ENCODE results near the gene SELENOI. TPM values are rescaled to one million over a fixed set of nuclear protein-coding genes. Genes with fewer than 3 reads are reported as not detected.
"Not testable (repeated sequence)": the region's sequence is repeated elsewhere in the genome, so short reads cannot be mapped to it uniquely, and the experiment has no call there.

The SELENOI gene
- total RNA-seq, 2 donors from 2014 or later: 41.5 to 42.2 TPM

- DNase-seq: no peak
- Histone ChIP-seq H3K4me3 (no peak overlapping the region), H3K9me3 (no peaks in the 10 kb centered on the region), H3K9ac (ENCODE audit: low read depth in 2 of 2, low read length in 2 of 2) (no peak overlapping the region), H3K27ac (no peak overlapping the region), H3K36me3 (no peaks in the 10 kb centered on the region), H3K4me1 (no peaks in the 10 kb centered on the region), H3K27me3 (no peaks in the 10 kb centered on the region)
- intact Hi-C loops (cut with DNase I): no loop called here
- TF ChIP-seq, protein P1, sequence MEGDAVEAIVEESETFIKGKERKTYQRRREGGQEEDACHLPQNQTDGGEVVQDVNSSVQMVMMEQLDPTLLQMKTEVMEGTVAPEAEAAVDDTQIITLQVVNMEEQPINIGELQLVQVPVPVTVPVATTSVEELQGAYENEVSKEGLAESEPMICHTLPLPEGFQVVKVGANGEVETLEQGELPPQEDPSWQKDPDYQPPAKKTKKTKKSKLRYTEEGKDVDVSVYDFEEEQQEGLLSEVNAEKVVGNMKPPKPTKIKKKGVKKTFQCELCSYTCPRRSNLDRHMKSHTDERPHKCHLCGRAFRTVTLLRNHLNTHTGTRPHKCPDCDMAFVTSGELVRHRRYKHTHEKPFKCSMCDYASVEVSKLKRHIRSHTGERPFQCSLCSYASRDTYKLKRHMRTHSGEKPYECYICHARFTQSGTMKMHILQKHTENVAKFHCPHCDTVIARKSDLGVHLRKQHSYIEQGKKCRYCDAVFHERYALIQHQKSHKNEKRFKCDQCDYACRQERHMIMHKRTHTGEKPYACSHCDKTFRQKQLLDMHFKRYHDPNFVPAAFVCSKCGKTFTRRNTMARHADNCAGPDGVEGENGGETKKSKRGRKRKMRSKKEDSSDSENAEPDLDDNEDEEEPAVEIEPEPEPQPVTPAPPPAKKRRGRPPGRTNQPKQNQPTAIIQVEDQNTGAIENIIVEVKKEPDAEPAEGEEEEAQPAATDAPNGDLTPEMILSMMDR (IDR thresholded peaks at IDR 0.05): no peak
These were observed 6.9 kb downstream of the SELENOI start for GRCh38 chr2:26352892-26353291.

DNA sequence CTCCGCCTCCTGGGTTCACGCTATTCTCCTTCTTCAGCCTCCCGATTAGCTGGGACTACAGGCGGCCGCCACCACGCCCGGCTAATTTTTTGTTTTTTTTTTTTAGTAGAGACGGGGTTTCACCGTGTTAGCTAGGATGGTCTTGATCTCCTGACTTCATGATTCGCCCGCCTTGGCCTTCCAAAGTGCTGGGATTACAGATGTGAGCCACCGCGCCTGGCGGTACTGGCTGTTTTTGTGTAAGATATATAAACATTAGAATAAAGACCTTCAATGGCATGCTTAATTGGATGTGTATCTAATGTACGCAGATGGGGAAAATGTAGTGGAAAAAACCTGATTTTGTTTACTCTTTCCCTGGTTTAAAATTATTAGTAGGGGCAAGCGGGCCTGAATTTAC, 8.5 kb downstream of the SELENOI start:
- H3K9ac ChIP-seq (ENCODE audit: low read depth in 2 of 2, low read length in 2 of 2); H3K9me3 ChIP-seq; H3K27me3 ChIP-seq; intact Hi-C loops (cut with DNase I); H3K36me3 ChIP-seq; DNase-seq; H3K27ac ChIP-seq; H3K4me3 ChIP-seq; H3K4me1 ChIP-seq: not testable (repeated sequence)

GRCh38 chr2:26355038-26355995, 9.4 kb downstream of the SELENOI start:
- no peaks in the 10 kb centered on the region for H3K9me3 ChIP-seq
- no peaks in the 10 kb centered on the region for H3K4me1 ChIP-seq
- TF ChIP-seq, protein P1 (IDR thresholded peaks at IDR 0.05): no peak
- intact Hi-C loops (cut with DNase I): no loop called here
- no peak overlapping the region for H3K9ac ChIP-seq (ENCODE audit: low read depth in 2 of 2, low read length in 2 of 2)
- no peak for DNase-seq
- no peaks in the 10 kb centered on the region for H3K36me3 ChIP-seq
- H3K27me3 ChIP-seq: no peaks in the 10 kb centered on the region
- no peak overlapping the region for H3K27ac ChIP-seq
- H3K4me3 ChIP-seq: no peak overlapping the region

DNA sequence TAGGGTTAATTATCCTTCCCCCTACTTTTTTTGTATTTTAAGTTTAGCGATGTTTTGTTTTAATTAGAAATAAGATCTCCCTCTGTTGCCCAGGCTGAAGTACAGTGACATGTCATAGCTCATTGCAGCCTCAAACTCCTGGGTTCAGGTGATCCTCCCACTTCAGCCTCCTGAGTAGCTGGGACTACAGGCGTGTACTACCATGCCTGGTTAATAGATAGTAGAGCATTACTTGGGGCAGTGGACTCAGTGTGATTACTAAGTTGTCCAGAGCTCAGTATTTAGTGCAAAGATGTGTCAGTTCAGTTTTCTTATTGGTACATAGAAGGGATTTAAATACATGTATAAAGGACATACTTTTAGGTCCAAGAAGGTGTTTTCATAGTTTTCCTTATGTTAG, 10.2 kb downstream of the SELENOI start:
- intact Hi-C loops (cut with DNase I): no loop called here
- no peaks in the 10 kb centered on the region for H3K27me3 ChIP-seq
- TF ChIP-seq, protein P1 (IDR thresholded peaks at IDR 0.05): no peak
- DNase-seq: no peak
- H3K4me3 ChIP-seq: no peak overlapping the region
- H3K9me3 ChIP-seq: no peaks in the 10 kb centered on the region
- H3K36me3 ChIP-seq: no peaks in the 10 kb centered on the region
- H3K4me1 ChIP-seq: no peaks in the 10 kb centered on the region
- no peak overlapping the region for H3K27ac ChIP-seq
- H3K9ac ChIP-seq (ENCODE audit: low read depth in 2 of 2, low read length in 2 of 2): no peak overlapping the region

GRCh38 chr2:26356771-26357170, 10.8 kb downstream of the SELENOI start:
- H3K27me3 ChIP-seq: no peaks in the 10 kb centered on the region
- no peak overlapping the region for H3K27ac ChIP-seq
- no peaks in the 10 kb centered on the region for H3K36me3 ChIP-seq
- H3K4me3 ChIP-seq: no peak overlapping the region
- intact Hi-C loops (cut with DNase I): no loop called here
- no peak for DNase-seq
- H3K4me1 ChIP-seq: no peaks in the 10 kb centered on the region
- H3K9me3 ChIP-seq: no peaks in the 10 kb centered on the region
- H3K9ac ChIP-seq (ENCODE audit: low read depth in 2 of 2, low read length in 2 of 2): no peak overlapping the region
- TF ChIP-seq, protein P1 (IDR thresholded peaks at IDR 0.05): no peak

- H3K4me3 ChIP-seq: no peak overlapping the region
- peaks cover 6% of the 10 kb centered on the region for H3K4me1 ChIP-seq
- H3K36me3 ChIP-seq: no peaks in the 10 kb centered on the region
- H3K9me3 ChIP-seq: no peaks in the 10 kb centered on the region
- DNase-seq: no peak
- TF ChIP-seq, protein P1 (IDR thresholded peaks at IDR 0.05): no peak
- intact Hi-C loops (cut with DNase I): no loop called here
- no peaks in the 10 kb centered on the region for H3K27me3 ChIP-seq
- no peak overlapping the region for H3K27ac ChIP-seq
- H3K9ac ChIP-seq (ENCODE audit: low read depth in 2 of 2, low read length in 2 of 2): no peak overlapping the region
These were observed 14.0 kb downstream of the SELENOI start for GRCh38 chr2:26359886-26360473.
